Progenitor cell of endocrine pancreas (in vitro differentiated cells): ENCODE measurements around the gene FAM228A. TPM values are rescaled to one million over a fixed set of nuclear protein-coding genes. Genes with fewer than 3 reads are reported as not detected.

ENCODE experiments used
- DNase-seq: peaks from one replicate; pipeline ENCODE4 v3.0.0; 2021; ENCODE audit warnings: low spot score; ENCODE audit not compliant: unreplicated experiment
- H3K27ac Mint-ChIP-seq: 2 replicates; pipeline ENCODE4 v1.8.0; 2021; ENCODE audit warnings: mild to moderate bottlenecking, moderate library complexity, mixed read lengths
- H3K27me3 Mint-ChIP-seq: 2 replicates; pipeline ENCODE4 v1.8.0; 2021; ENCODE audit warnings: mixed read lengths
- H3K36me3 Mint-ChIP-seq: 2 replicates; pipeline ENCODE4 v1.8.0; 2022; ENCODE audit warnings: mixed read lengths; ENCODE audit not compliant: insufficient read depth
- H3K4me1 Mint-ChIP-seq: 2 replicates; pipeline ENCODE4 v1.8.0; 2021; ENCODE audit warnings: low read depth, mixed read lengths
- H3K4me3 Mint-ChIP-seq: 2 replicates; pipeline ENCODE4 v1.8.0; 2021; ENCODE audit warnings: low read depth, mild to moderate bottlenecking, moderate library complexity, mixed read lengths
- H3K9me3 Mint-ChIP-seq: 2 replicates; pipeline ENCODE4 v1.8.0; 2021; ENCODE audit warnings: low read depth, mixed read lengths
- total RNA-seq: library from RNA; stranded (reverse); gene quantifications from 2 replicates; pipeline ENCODE4 v1.2.1, GENCODE V29; 2021
- TF ChIP-seq, protein P1 (sequence below): fragments of 200-600 bp; sonication (generic); IDR thresholded peaks from one replicate; pipeline ENCODE4 v1.5.0; 2021; ENCODE audit warnings: antibody characterized with exemption, mild to moderate bottlenecking; ENCODE audit not compliant: unreplicated experiment

Gene FAM228A
- total RNA-seq, 1 donor from 2014 or later = 0.31 TPM

DNA sequence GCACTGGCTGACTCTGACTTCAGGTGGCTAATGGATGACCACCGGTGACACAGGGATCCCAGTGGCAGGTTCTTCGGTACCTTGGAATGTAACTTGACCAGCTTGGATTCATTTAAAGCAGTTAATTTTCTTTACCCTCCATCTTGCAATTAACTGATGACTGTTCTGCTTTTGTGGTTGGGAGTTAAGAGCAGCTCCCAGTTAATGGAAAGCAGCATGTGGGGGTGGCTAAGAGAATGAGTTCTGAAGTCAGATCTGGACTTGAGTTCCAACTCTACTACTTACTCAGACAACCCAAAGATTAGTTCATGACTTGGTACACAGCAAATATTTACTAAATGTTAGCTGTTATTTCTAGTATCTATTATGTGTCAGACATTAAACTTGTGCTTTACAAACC is 58.5 kb downstream of the FAM228A start:
- H3K27me3 Mint-ChIP-seq = peaks cover 3% of the 10 kb centered on the region
- no peak overlapping the region for H3K4me3 Mint-ChIP-seq
- peaks cover 14% of the 10 kb centered on the region for H3K4me1 Mint-ChIP-seq
- TF ChIP-seq, protein P1, sequence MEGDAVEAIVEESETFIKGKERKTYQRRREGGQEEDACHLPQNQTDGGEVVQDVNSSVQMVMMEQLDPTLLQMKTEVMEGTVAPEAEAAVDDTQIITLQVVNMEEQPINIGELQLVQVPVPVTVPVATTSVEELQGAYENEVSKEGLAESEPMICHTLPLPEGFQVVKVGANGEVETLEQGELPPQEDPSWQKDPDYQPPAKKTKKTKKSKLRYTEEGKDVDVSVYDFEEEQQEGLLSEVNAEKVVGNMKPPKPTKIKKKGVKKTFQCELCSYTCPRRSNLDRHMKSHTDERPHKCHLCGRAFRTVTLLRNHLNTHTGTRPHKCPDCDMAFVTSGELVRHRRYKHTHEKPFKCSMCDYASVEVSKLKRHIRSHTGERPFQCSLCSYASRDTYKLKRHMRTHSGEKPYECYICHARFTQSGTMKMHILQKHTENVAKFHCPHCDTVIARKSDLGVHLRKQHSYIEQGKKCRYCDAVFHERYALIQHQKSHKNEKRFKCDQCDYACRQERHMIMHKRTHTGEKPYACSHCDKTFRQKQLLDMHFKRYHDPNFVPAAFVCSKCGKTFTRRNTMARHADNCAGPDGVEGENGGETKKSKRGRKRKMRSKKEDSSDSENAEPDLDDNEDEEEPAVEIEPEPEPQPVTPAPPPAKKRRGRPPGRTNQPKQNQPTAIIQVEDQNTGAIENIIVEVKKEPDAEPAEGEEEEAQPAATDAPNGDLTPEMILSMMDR = no peak
- H3K27ac Mint-ChIP-seq = no peak overlapping the region
- no peaks in the 10 kb centered on the region for H3K36me3 Mint-ChIP-seq
- no peaks in the 10 kb centered on the region for H3K9me3 Mint-ChIP-seq
- DNase-seq = no peak

DNA sequence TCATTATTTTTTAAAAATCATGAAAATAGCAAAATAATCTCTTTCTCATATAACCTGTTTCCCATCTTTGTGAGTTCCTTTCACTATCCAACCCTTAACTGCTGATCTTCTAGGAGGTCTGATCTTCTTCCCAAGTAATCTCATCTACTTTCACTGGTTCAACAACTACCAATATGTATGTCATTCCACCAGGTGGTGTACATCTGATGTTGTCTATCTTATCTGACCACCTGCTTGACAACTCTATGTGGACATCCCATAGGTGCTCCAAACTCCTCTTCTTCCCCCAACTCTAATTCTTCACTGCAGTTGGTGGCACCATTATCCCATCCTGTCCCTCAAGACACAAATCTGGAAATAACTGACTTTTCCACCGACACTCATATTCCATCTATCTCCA is 62.5 kb downstream of the FAM228A start:
- no peak for DNase-seq
- Mint-ChIP-seq H3K27me3 (peaks cover 5% of the 10 kb centered on the region), H3K4me3 (no peak overlapping the region), H3K27ac (no peak overlapping the region), H3K4me1 (peaks cover 13% of the 10 kb centered on the region), H3K9me3 (no peaks in the 10 kb centered on the region), H3K36me3 (no peaks in the 10 kb centered on the region)
- TF ChIP-seq, protein P1 = no peak

DNA sequence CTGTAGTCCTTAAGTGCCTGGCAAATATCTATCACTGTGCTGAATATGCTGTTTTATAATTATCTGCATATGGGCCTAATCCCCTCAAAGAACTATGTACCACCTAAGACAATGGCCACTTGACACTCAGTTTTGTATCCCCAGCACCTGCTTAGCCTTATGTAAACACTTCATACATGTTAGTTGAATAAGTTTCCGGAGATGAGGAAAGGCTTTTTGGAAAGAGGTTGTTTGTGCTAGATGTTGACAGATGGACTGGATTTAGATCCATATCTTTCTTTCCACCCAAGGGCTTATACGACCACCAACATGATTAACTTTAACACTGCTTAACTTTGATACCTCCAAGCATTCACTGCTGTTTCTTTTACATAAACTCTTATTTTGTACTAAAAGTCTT is 63.3 kb downstream of the FAM228A start:
- no peak overlapping the region for H3K27ac Mint-ChIP-seq
- H3K4me1 Mint-ChIP-seq = peaks cover 13% of the 10 kb centered on the region
- TF ChIP-seq, protein P1 = no peak
- H3K27me3 Mint-ChIP-seq = peaks cover 5% of the 10 kb centered on the region
- no peak for DNase-seq
- no peak overlapping the region for H3K4me3 Mint-ChIP-seq
- peaks cover 3% of the 10 kb centered on the region for H3K36me3 Mint-ChIP-seq
- no peaks in the 10 kb centered on the region for H3K9me3 Mint-ChIP-seq

DNA sequence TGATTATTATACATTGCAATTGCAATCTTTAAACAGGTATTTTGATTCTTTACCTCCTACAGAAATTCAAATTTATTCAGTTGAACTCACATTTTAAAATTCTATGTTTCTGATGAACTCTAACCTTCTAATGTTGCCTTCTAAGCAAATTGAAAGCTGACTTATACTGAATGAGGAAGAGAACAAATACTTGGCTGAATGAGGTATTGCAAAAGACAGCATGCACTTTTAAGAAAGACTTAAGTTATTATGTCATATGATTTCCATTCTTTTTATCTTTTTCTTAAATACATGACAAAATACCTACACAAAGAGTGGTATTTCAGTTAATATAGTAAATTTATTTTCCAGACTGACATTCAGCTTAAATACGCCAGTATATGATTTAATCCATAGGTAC is 64.7 kb downstream of the FAM228A start:
- DNase-seq = no peak
- peaks cover 2% of the 10 kb centered on the region for H3K4me1 Mint-ChIP-seq
- no peak overlapping the region for H3K27ac Mint-ChIP-seq
- TF ChIP-seq, protein P1 = no peak
- H3K4me3 Mint-ChIP-seq = no peak overlapping the region
- no peaks in the 10 kb centered on the region for H3K9me3 Mint-ChIP-seq
- H3K27me3 Mint-ChIP-seq = peaks cover 5% of the 10 kb centered on the region
- H3K36me3 Mint-ChIP-seq = peaks cover 6% of the 10 kb centered on the region

Other genes with a start within 250 kb of the FAM228A start
- 34.8 and 38.3 TPM in 2 replicates for gene ATAD2B, start 247.9 kb upstream of the FAM228A start, total RNA-seq
- gene UBXN2A, start 234.6 kb upstream of the FAM228A start, total RNA-seq = 23.7 and 24.1 TPM in 2 replicates
- gene MFSD2B, start 165.0 kb upstream of the FAM228A start, total RNA-seq = 0.40 and 1.2 TPM in 2 replicates
- 22.4 and 23.7 TPM in 2 replicates for gene WDCP, start 127.7 kb upstream of the FAM228A start, total RNA-seq
- 30.5 and 33.7 TPM in 2 replicates for gene FKBP1B, start 125.3 kb upstream of the FAM228A start, total RNA-seq
- 93.3 and 101 TPM in 2 replicates for gene SF3B6, start 98.7 kb upstream of the FAM228A start, total RNA-seq
- gene TP53I3, start 90.2 kb upstream of the FAM228A start, total RNA-seq = 64.4 and 67.8 TPM in 2 replicates
- 0.55 and 1.1 TPM in 2 replicates for gene PFN4, start 51.7 kb upstream of the FAM228A start, total RNA-seq
- 25.4 and 27.5 TPM in 2 replicates for gene FAM228B, start 51.6 kb upstream of the FAM228A start, total RNA-seq
- 25.5 and 26.7 TPM in 2 replicates for gene ITSN2, start 185.5 kb downstream of the FAM228A start, total RNA-seq